HL-60 (cell line): ENCODE results near the gene FAM83E.
"Not testable (repeated sequence)": the region's sequence is repeated elsewhere in the genome, so short reads cannot be mapped to it uniquely, and the experiment has no call there.

Experiments used
- CTCF ChIP-seq: IDR thresholded peaks from one replicate; pipeline ENCODE4 v1.5.1; 2011; ENCODE audit warnings: low read length, control low read depth, inconsistent platforms; ENCODE audit not compliant: insufficient read depth
- GABPA ChIP-seq: IDR thresholded peaks from 2 replicates; pipeline ENCODE4 v1.6.1; 2012; ENCODE audit warnings: low read depth
- POLR2AphosphoS5 ChIP-seq: IDR thresholded peaks from 2 replicates; pipeline ENCODE4 v1.6.1; 2012; ENCODE audit warnings: low read depth
- REST ChIP-seq: IDR thresholded peaks from 2 replicates; pipeline ENCODE4 v1.6.1; 2012; ENCODE audit warnings: low read depth; ENCODE audit not compliant: insufficient replicate concordance
- SPI1 ChIP-seq: IDR thresholded peaks from 2 replicates; pipeline ENCODE4 v1.6.1; 2012; ENCODE audit warnings: low read depth, mild to moderate bottlenecking, borderline replicate concordance

- TF ChIP-seq SPI1, CTCF, GABPA, POLR2AphosphoS5, REST: not testable (repeated sequence)
These were observed 43.0 kb upstream of the FAM83E start for GRCh38 chr19:48657828-48658227.
